Neural cell (in vitro differentiated cells): ENCODE measurements around the gene RPL36A.

Experiments
- CTCF ChIP-seq: fragments of 450-650 bp; IDR thresholded peaks from 2 replicates; pipeline ENCODE4 v1.5.1; 2014; ENCODE audit warnings: antibody characterized with exemption, mild to moderate bottlenecking, moderate library complexity; ENCODE audit not compliant: poor library complexity, severe bottlenecking
- EP300 ChIP-seq: fragments of 450-650 bp; conservative IDR thresholded peaks from 2 replicates; pipeline ENCODE4 v1.6.1; 2014; ENCODE audit warnings: antibody characterized with exemption, mild to moderate bottlenecking, moderate library complexity; ENCODE audit not compliant: poor library complexity, severe bottlenecking
- EZH2 ChIP-seq: fragments of 200-600, 300-800 bp; shearing (Covaris generic), sonication (generic); IDR thresholded peaks from 2 replicates; pipeline ENCODE4 v1.6.1; 2014; ENCODE audit warnings: antibody characterized with exemption, low read length, borderline replicate concordance, mild to moderate bottlenecking; ENCODE audit not compliant: insufficient read depth, poor library complexity, severe bottlenecking
- MXI1 ChIP-seq: fragments of 450-650 bp; conservative IDR thresholded peaks from 2 replicates; pipeline ENCODE4 v1.6.1; 2014; ENCODE audit warnings: antibody characterized with exemption, mild to moderate bottlenecking; ENCODE audit not compliant: poor library complexity, severe bottlenecking
- REST ChIP-seq: IDR thresholded peaks from 2 replicates; pipeline ENCODE4 v1.6.1; 2012; ENCODE audit warnings: borderline replicate concordance
- SMC3 ChIP-seq: fragments of 450-650 bp; conservative IDR thresholded peaks from 2 replicates; pipeline ENCODE4 v1.6.1; 2014; ENCODE audit warnings: antibody characterized with exemption, mild to moderate bottlenecking, moderate library complexity; ENCODE audit not compliant: poor library complexity
- TAF1 ChIP-seq: IDR thresholded peaks from 2 replicates; pipeline ENCODE4 v1.6.1; 2012; ENCODE audit warnings: low read depth

- TF ChIP-seq EZH2: no peak
- no peak for TF ChIP-seq MXI1
- no peak for TF ChIP-seq SMC3
- TF ChIP-seq CTCF: no peak
- no peak for TF ChIP-seq REST
- no peak for TF ChIP-seq TAF1
- no peak for TF ChIP-seq EP300
Observed at GRCh38 chrX:101386542-101386885, 4.3 kb upstream of the RPL36A start.
